HEK293 (cell line): ENCODE results near the gene BRCC3.

Experiments used
- IKZF3 ChIP-seq: fragments of 450-650 bp; IDR thresholded peaks from 2 replicates; pipeline ENCODE4 v1.5.0; 2018; ENCODE audit warnings: missing biosample characterization, mild to moderate bottlenecking, missing genetic modification characterization, moderate library complexity
- KLF10 ChIP-seq: fragments of 450-650 bp; IDR thresholded peaks from 2 replicates; pipeline ENCODE4 v1.5.1; 2018; ENCODE audit warnings: missing biosample characterization, mild to moderate bottlenecking, missing genetic modification characterization
- MEIS1 ChIP-seq: sonication (generic); formaldehyde crosslinking; IDR thresholded peaks from 2 replicates; pipeline ENCODE4 v1.8.1; 2022; ENCODE audit warnings: missing genetic modification reagents, mild to moderate bottlenecking, borderline replicate concordance
- OVOL3 ChIP-seq: fragments of 450-650 bp; formaldehyde crosslinking; IDR thresholded peaks from 2 replicates; pipeline ENCODE4 v1.5.1; 2016; ENCODE audit warnings: missing biosample characterization, missing genetic modification characterization
- PBX3 ChIP-seq: sonication (generic); formaldehyde crosslinking; IDR thresholded peaks from 2 replicates; pipeline ENCODE4 v1.8.1; 2022; ENCODE audit warnings: mild to moderate bottlenecking, moderate library complexity, missing genetic modification reagents
- PRDM1 ChIP-seq: fragments of 450-650 bp; formaldehyde crosslinking; IDR thresholded peaks from 2 replicates; pipeline ENCODE4; 2016; ENCODE audit warnings: missing biosample characterization, missing genetic modification characterization
- PRDM2 ChIP-seq: fragments of 450-650 bp; formaldehyde crosslinking; IDR thresholded peaks from 2 replicates; pipeline ENCODE4 v1.5.1; 2016; ENCODE audit warnings: missing biosample characterization, missing genetic modification characterization, borderline replicate concordance
- SP2 ChIP-seq: fragments of 450-650 bp; formaldehyde crosslinking; IDR thresholded peaks from 2 replicates; pipeline ENCODE4 v1.5.1; 2016; ENCODE audit warnings: missing biosample characterization, missing genetic modification characterization
- ZBTB11 ChIP-seq: fragments of 450-650 bp; formaldehyde crosslinking; conservative IDR thresholded peaks from 2 replicates; pipeline ENCODE4 v1.5.1; 2016; ENCODE audit warnings: low read depth, missing biosample characterization, missing genetic modification characterization
- ZBTB20 ChIP-seq: fragments of 450-650 bp; formaldehyde crosslinking; IDR thresholded peaks from 2 replicates; pipeline ENCODE4 v1.5.1; 2016; ENCODE audit warnings: missing biosample characterization, missing genetic modification characterization
- ZFP37 ChIP-seq: fragments of 450-650 bp; formaldehyde crosslinking; IDR thresholded peaks from 2 replicates; pipeline ENCODE4 v1.5.1; 2016; ENCODE audit warnings: missing biosample characterization, missing genetic modification characterization
- ZNF121 ChIP-seq: fragments of 450-650 bp; formaldehyde crosslinking; IDR thresholded peaks from 2 replicates; pipeline ENCODE4 v1.5.1; 2016; ENCODE audit warnings: missing biosample characterization, missing genetic modification characterization
- ZNF175 ChIP-seq: fragments of 450-650 bp; formaldehyde crosslinking; IDR thresholded peaks from 2 replicates; pipeline ENCODE4 v1.5.1; 2016; ENCODE audit warnings: missing biosample characterization, missing genetic modification characterization
- ZNF184 ChIP-seq: fragments of 450-650 bp; IDR thresholded peaks from 2 replicates; pipeline ENCODE4 v1.5.1; 2018; ENCODE audit warnings: missing biosample characterization, mild to moderate bottlenecking, missing genetic modification characterization
- ZNF341 ChIP-seq: fragments of 450-650 bp; formaldehyde crosslinking; IDR thresholded peaks from 2 replicates; pipeline ENCODE4; 2016; ENCODE audit warnings: low read depth, missing biosample characterization, missing genetic modification characterization
- ZNF501 ChIP-seq: fragments of 450-650 bp; formaldehyde crosslinking; IDR thresholded peaks from 2 replicates; pipeline ENCODE4 v1.5.1; 2016; ENCODE audit warnings: missing biosample characterization, missing genetic modification characterization
- ZNF529 ChIP-seq: fragments of 450-650 bp; formaldehyde crosslinking; IDR thresholded peaks from 2 replicates; pipeline ENCODE4 v1.5.1; 2017; ENCODE audit warnings: missing genetic modification characterization, missing biosample characterization; ENCODE audit not compliant: insufficient replicate concordance
- ZNF645 ChIP-seq: fragments of 450-650 bp; formaldehyde crosslinking; IDR thresholded peaks from 2 replicates; pipeline ENCODE4; 2016; ENCODE audit warnings: missing biosample characterization, missing genetic modification characterization
- ZNF777 ChIP-seq: fragments of 450-650 bp; formaldehyde crosslinking; IDR thresholded peaks from 2 replicates; pipeline ENCODE4 v1.5.1; 2017; ENCODE audit warnings: missing biosample characterization, missing genetic modification characterization, borderline replicate concordance

The BRCC3 gene

GRCh38 chrX:155056877-155057792 is 14.2 kb upstream of the BRCC3 start (continued):
- TF ChIP-seq ZNF529 (no peak), ZNF501 (no peak), ZNF184 (tag by site-specific recombination) (no peak), PBX3 (CRISPR knock-in tag) (no peak), ZNF645 (tag by site-specific recombination) (no peak), ZBTB11 (tag by site-specific recombination) (peak; percentile 62), KLF10 (tag by site-specific recombination) (no peak), ZNF777 (tag by site-specific recombination) (no peak), ZNF341 (peak; percentile 94), SP2 (tag by site-specific recombination) (0 out of 2 replicates have a peak, but pooled peaks have one; percentile 3), MEIS1 (no peak), IKZF3 (tag by site-specific recombination) (peak; percentile 91), PRDM1 (tag by site-specific recombination) (0 out of 2 replicates have a peak, but pooled peaks have one; percentile 12), ZFP37 (tag by site-specific recombination) (no peak), OVOL3 (tag by site-specific recombination) (no peak), ZNF175 (tag by site-specific recombination) (no peak), PRDM2 (tag by site-specific recombination) (no peak), ZBTB20 (tag by site-specific recombination) (no peak), ZNF121 (tag by site-specific recombination) (no peak)
